Measurements from ENCODE around the gene NRF1. TPM values are rescaled to one million over a fixed set of nuclear protein-coding genes. Genes with fewer than 3 reads are reported as not detected.

The NRF1 gene
- total and polyA plus RNA-seq, 2 of the 8 experiments (the other 6 are each of a cell fraction or from before 2014, with no cell fraction given): 18.2 to 21.4 TPM

DNA sequence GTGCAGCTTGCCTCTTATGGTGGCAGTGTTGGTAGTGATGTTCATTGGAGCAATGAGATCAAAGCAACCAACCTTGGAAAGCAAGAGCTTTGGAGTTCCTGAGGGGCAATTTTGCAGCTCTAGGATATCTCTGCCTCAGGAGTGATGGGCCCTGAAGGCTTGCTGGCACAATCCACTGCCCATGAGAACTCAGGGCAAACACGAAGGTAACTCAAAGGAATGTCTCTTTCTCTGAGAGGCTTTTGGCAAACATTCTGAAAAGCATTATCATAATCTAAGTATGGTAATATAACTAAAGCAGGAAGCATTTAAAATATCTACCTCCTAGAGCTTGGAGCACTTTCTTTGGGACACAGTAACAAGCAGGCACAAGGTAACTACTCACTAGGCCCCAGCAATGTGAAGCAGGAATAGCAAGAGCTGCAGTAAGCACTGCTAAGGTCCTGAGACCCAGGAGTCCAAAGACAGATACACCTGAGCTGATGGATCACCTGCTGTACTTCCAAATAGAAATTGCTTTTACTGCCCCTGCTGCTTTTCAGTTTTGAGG is 103.1 kb downstream of the NRF1 start (continued):
- TF ChIP-seq, protein P1, sequence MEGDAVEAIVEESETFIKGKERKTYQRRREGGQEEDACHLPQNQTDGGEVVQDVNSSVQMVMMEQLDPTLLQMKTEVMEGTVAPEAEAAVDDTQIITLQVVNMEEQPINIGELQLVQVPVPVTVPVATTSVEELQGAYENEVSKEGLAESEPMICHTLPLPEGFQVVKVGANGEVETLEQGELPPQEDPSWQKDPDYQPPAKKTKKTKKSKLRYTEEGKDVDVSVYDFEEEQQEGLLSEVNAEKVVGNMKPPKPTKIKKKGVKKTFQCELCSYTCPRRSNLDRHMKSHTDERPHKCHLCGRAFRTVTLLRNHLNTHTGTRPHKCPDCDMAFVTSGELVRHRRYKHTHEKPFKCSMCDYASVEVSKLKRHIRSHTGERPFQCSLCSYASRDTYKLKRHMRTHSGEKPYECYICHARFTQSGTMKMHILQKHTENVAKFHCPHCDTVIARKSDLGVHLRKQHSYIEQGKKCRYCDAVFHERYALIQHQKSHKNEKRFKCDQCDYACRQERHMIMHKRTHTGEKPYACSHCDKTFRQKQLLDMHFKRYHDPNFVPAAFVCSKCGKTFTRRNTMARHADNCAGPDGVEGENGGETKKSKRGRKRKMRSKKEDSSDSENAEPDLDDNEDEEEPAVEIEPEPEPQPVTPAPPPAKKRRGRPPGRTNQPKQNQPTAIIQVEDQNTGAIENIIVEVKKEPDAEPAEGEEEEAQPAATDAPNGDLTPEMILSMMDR (IDR thresholded peaks at IDR 0.05; ENCODE audit: control extremely low read depth in 1 of 3, insufficient read depth in 1 of 3, low read depth in 1 of 3, low read length in 3 of 3): no peak
- TF ChIP-seq SIN3A (conservative IDR thresholded peaks at IDR 0.05 in 1 of 2, IDR thresholded peaks at IDR 0.05 in 1 of 2; ENCODE audit: low read depth in 1 of 2, low read length in 2 of 2): no peak
- no peak for TF ChIP-seq CHD2 (IDR thresholded peaks at IDR 0.05; ENCODE audit: low read length)
- TF ChIP-seq POLR2AphosphoS5 (IDR thresholded peaks at IDR 0.05; ENCODE audit: low read depth, low read length): no peak
- TF ChIP-seq, protein P2, sequence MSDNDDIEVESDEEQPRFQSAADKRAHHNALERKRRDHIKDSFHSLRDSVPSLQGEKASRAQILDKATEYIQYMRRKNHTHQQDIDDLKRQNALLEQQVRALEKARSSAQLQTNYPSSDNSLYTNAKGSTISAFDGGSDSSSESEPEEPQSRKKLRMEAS (IDR thresholded peaks at IDR 0.05): no peak
